Stimulated activated CD8-positive, alpha-beta memory T cell treated with anti-CD3 and anti-CD28 coated beads, Interleukin-15, amount 100 ng/mL, for 24 hours (primary cell): ENCODE measurements around the gene TTF2.

Source experiments
- DNase-seq: peaks from one replicate; pipeline ENCODE4 v3.0.0-alpha.2; 2020; ENCODE audit warnings: low read depth

The TTF2 gene

GRCh38 chr1:117046781-117047180, 13.3 kb upstream of the TTF2 start:
- no peak for DNase-seq

GRCh38 chr1:117047271-117047670, 12.9 kb upstream of the TTF2 start:
- no peak for DNase-seq

GRCh38 chr1:117049857-117050256, 10.3 kb upstream of the TTF2 start:
- no peak for DNase-seq

GRCh38 chr1:117051224-117052064, 8.7 kb upstream of the TTF2 start:
- no peak for DNase-seq

GRCh38 chr1:117054068-117054467, 6.1 kb upstream of the TTF2 start:
- DNase-seq = no peak

GRCh38 chr1:117058810-117059209, 1.3 kb upstream of the TTF2 start:
- DNase-seq = no peak

- DNase-seq = peak; percentile 27
These were observed 820 bp upstream of the TTF2 start for GRCh38 chr1:117059334-117059677.

GRCh38 chr1:117060441-117061317, 553 bp downstream of the TTF2 start:
- DNase-seq = peak; percentile 12

GRCh38 chr1:117061986-117062415, 1.9 kb downstream of the TTF2 start:
- DNase-seq = no peak

- DNase-seq = no peak
These were observed 6.2 kb downstream of the TTF2 start for GRCh38 chr1:117066367-117066766.

GRCh38 chr1:117067533-117068370, 7.6 kb downstream of the TTF2 start:
- no peak for DNase-seq

- no peak for DNase-seq
These were observed 8.5 kb downstream of the TTF2 start for GRCh38 chr1:117068580-117068979.

GRCh38 chr1:117069220-117069844, 9.2 kb downstream of the TTF2 start:
- DNase-seq = no peak

- no peak for DNase-seq
These were observed 10.0 kb downstream of the TTF2 start for GRCh38 chr1:117070124-117070523.

GRCh38 chr1:117076648-117077047, 16.5 kb downstream of the TTF2 start:
- DNase-seq = no peak

- no peak for DNase-seq
These were observed 17.1 kb downstream of the TTF2 start for GRCh38 chr1:117077267-117077666.

- no peak for DNase-seq
These were observed 19.6 kb downstream of the TTF2 start for GRCh38 chr1:117079737-117080136.

- no peak for DNase-seq
These were observed 24.1 kb downstream of the TTF2 start for GRCh38 chr1:117084231-117084630.

- DNase-seq = no peak
These were observed 27.6 kb downstream of the TTF2 start for GRCh38 chr1:117087686-117088085.

- DNase-seq = no peak
These were observed 29.9 kb downstream of the TTF2 start for GRCh38 chr1:117089996-117090395.

GRCh38 chr1:117092594-117092993, 32.5 kb downstream of the TTF2 start:
- no peak for DNase-seq

GRCh38 chr1:117093091-117093534, 33.0 kb downstream of the TTF2 start:
- no peak for DNase-seq
